Measurements from ENCODE around the gene SLC41A2.

The SLC41A2 gene

GRCh38 chr12:104909761-104910160 lies 48.3 kb downstream of the SLC41A2 start:
- no peak for DNase-seq
- Histone ChIP-seq H3K9me3 (no peaks in the 10 kb centered on the region), H3K27me3 (no peaks in the 10 kb centered on the region), H3K4me1 (no peaks in the 10 kb centered on the region), H3K36me3 (no peaks in the 10 kb centered on the region), H3K4me3 (ENCODE audit: low read depth, low read length) (no peak overlapping the region)
- TF ChIP-seq, protein P1, sequence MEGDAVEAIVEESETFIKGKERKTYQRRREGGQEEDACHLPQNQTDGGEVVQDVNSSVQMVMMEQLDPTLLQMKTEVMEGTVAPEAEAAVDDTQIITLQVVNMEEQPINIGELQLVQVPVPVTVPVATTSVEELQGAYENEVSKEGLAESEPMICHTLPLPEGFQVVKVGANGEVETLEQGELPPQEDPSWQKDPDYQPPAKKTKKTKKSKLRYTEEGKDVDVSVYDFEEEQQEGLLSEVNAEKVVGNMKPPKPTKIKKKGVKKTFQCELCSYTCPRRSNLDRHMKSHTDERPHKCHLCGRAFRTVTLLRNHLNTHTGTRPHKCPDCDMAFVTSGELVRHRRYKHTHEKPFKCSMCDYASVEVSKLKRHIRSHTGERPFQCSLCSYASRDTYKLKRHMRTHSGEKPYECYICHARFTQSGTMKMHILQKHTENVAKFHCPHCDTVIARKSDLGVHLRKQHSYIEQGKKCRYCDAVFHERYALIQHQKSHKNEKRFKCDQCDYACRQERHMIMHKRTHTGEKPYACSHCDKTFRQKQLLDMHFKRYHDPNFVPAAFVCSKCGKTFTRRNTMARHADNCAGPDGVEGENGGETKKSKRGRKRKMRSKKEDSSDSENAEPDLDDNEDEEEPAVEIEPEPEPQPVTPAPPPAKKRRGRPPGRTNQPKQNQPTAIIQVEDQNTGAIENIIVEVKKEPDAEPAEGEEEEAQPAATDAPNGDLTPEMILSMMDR (IDR thresholded peaks at IDR 0.05; ENCODE audit: low read depth, low read length), result no peak

Measured in BE2C (cell line).